ENCODE data around the gene CHADL. TPM values are rescaled to one million over a fixed set of nuclear protein-coding genes. Genes with fewer than 3 reads are reported as not detected.

The CHADL gene
- total and polyA plus RNA-seq, 2 of the 8 experiments (the other 6 are each of a cell fraction or from before 2014, with no cell fraction given): 0.78 to 1.4 TPM

DNA sequence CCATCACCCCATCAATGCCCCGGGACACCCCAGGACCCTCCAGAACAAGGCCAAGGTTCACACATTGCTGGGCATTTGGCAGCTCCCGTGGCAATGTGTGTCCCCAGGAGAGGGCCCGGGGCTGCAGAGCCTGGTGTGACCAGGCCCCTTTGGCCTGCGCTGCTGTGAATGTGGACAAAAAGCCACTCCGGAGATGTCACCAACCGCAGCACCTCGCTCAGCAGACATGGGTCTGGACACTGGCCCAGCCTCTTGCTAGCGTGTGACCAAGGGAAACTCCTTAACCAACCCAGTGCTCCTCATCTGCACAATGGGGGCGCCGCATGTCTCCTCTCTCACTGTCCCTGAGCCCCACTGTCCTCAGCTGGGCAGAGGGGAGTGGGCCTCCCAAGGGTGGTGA lies 8.0 kb upstream of the CHADL start (continued):
- TF ChIP-seq SAP30 (IDR thresholded peaks at IDR 0.05; ENCODE audit: insufficient read depth, insufficient replicate concordance, low read length): no peak
